ENCODE measurements around the gene CNTNAP5. TPM values are rescaled to one million over a fixed set of nuclear protein-coding genes. Genes with fewer than 3 reads are reported as not detected.

Gene CNTNAP5
- total and polyA plus RNA-seq, 4 donors = 16.7 to 63.2 (median 39.1) TPM

- Histone ChIP-seq H3K27ac (ENCODE audit: low read depth, low read length) (no peak overlapping the region), H3K4me1 (ENCODE audit: control insufficient read depth, insufficient read depth, low read length) (no peaks in the 10 kb centered on the region), H3K4me3 (ENCODE audit: low read depth, low read length) (no peak overlapping the region), H3K9me3 (ENCODE audit: control insufficient read depth, insufficient read depth, low read length) (no peaks in the 10 kb centered on the region), H3K36me3 (ENCODE audit: control insufficient read depth, insufficient read depth, low read length) (no peaks in the 10 kb centered on the region), H3K27me3 (ENCODE audit: control insufficient read depth, insufficient read depth, low read length) (no peaks in the 10 kb centered on the region)
- WGBS (ENCODE audit: insufficient coverage) = 100% methylated on average over 1 of the region's 3 CpGs
- no peak for DNase-seq (ENCODE audit: low read depth in 4 of 6, low spot score in 6 of 6)
These were observed 790.9 kb downstream of the CNTNAP5 start for GRCh38 chr2:124816007-124816406.

- no peak overlapping the region for H3K27ac ChIP-seq (ENCODE audit: low read depth, low read length)
- no peaks in the 10 kb centered on the region for H3K4me1 ChIP-seq (ENCODE audit: control insufficient read depth, insufficient read depth, low read length)
- H3K4me3 ChIP-seq (ENCODE audit: low read depth, low read length) = no peak overlapping the region
- 70% methylated on average over 2 of the region's 3 CpGs for WGBS (ENCODE audit: insufficient coverage)
- no peak for DNase-seq (ENCODE audit: low read depth in 4 of 6, low spot score in 6 of 6)
- no peaks in the 10 kb centered on the region for H3K27me3 ChIP-seq (ENCODE audit: control insufficient read depth, insufficient read depth, low read length)
- H3K9me3 ChIP-seq (ENCODE audit: control insufficient read depth, insufficient read depth, low read length) = no peaks in the 10 kb centered on the region
- no peaks in the 10 kb centered on the region for H3K36me3 ChIP-seq (ENCODE audit: control insufficient read depth, insufficient read depth, low read length)
These were observed 797.4 kb downstream of the CNTNAP5 start for GRCh38 chr2:124822516-124822915.

GRCh38 chr2:124824441-124824840, 799.4 kb downstream of the CNTNAP5 start:
- Histone ChIP-seq H3K4me1 (ENCODE audit: control insufficient read depth, insufficient read depth, low read length) (no peaks in the 10 kb centered on the region), H3K27me3 (ENCODE audit: control insufficient read depth, insufficient read depth, low read length) (no peaks in the 10 kb centered on the region), H3K4me3 (ENCODE audit: low read depth, low read length) (no peak overlapping the region), H3K9me3 (ENCODE audit: control insufficient read depth, insufficient read depth, low read length) (no peaks in the 10 kb centered on the region), H3K36me3 (ENCODE audit: control insufficient read depth, insufficient read depth, low read length) (no peaks in the 10 kb centered on the region), H3K27ac (ENCODE audit: low read depth, low read length) (no peak overlapping the region)
- WGBS (ENCODE audit: insufficient coverage) = 89% methylated on average over 1 of the region's 2 CpGs
- peak in 1 of 6 donors; percentile 11 for DNase-seq (ENCODE audit: low read depth in 4 of 6, low spot score in 6 of 6)

GRCh38 chr2:124832521-124832920, 807.4 kb downstream of the CNTNAP5 start:
- no peaks in the 10 kb centered on the region for H3K4me1 ChIP-seq (ENCODE audit: control insufficient read depth, insufficient read depth, low read length)
- no peaks in the 10 kb centered on the region for H3K27me3 ChIP-seq (ENCODE audit: control insufficient read depth, insufficient read depth, low read length)
- H3K36me3 ChIP-seq (ENCODE audit: control insufficient read depth, insufficient read depth, low read length) = no peaks in the 10 kb centered on the region
- H3K9me3 ChIP-seq (ENCODE audit: control insufficient read depth, insufficient read depth, low read length) = no peaks in the 10 kb centered on the region
- H3K4me3 ChIP-seq (ENCODE audit: low read depth, low read length) = no peak overlapping the region
- no peak for DNase-seq (ENCODE audit: low read depth in 4 of 6, low spot score in 6 of 6)
- WGBS (ENCODE audit: insufficient coverage) = no CpG with 5 or more reads among the region's 2 CpGs
- no peak overlapping the region for H3K27ac ChIP-seq (ENCODE audit: low read depth, low read length)

- peak in 1 of 6 donors; percentile 80 for DNase-seq (ENCODE audit: low read depth in 4 of 6, low spot score in 6 of 6)
- Histone ChIP-seq H3K9me3 (ENCODE audit: control insufficient read depth, insufficient read depth, low read length) (no peaks in the 10 kb centered on the region), H3K4me3 (ENCODE audit: low read depth, low read length) (no peak overlapping the region), H3K36me3 (ENCODE audit: control insufficient read depth, insufficient read depth, low read length) (no peaks in the 10 kb centered on the region), H3K27me3 (ENCODE audit: control insufficient read depth, insufficient read depth, low read length) (no peaks in the 10 kb centered on the region), H3K4me1 (ENCODE audit: control insufficient read depth, insufficient read depth, low read length) (no peaks in the 10 kb centered on the region), H3K27ac (ENCODE audit: low read depth, low read length) (no peak overlapping the region)
- 33% methylated on average over 1 of the region's 1 CpG for WGBS (ENCODE audit: insufficient coverage)
These were observed 809.2 kb downstream of the CNTNAP5 start for GRCh38 chr2:124834331-124834730.

GRCh38 chr2:124835331-124835730, 810.2 kb downstream of the CNTNAP5 start:
- 40% methylated on average over 1 of the region's 4 CpGs for WGBS (ENCODE audit: insufficient coverage)

GRCh38 chr2:124836416-124836815, 811.3 kb downstream of the CNTNAP5 start:
- H3K27ac ChIP-seq (ENCODE audit: low read depth, low read length) = no peak overlapping the region
- no peaks in the 10 kb centered on the region for H3K27me3 ChIP-seq (ENCODE audit: control insufficient read depth, insufficient read depth, low read length)
- no peak overlapping the region for H3K4me3 ChIP-seq (ENCODE audit: low read depth, low read length)
- WGBS (ENCODE audit: insufficient coverage) = no CpG with 5 or more reads among the region's 3 CpGs
- no peaks in the 10 kb centered on the region for H3K9me3 ChIP-seq (ENCODE audit: control insufficient read depth, insufficient read depth, low read length)
- no peaks in the 10 kb centered on the region for H3K36me3 ChIP-seq (ENCODE audit: control insufficient read depth, insufficient read depth, low read length)
- DNase-seq (ENCODE audit: low read depth in 4 of 6, low spot score in 6 of 6) = peak in 1 of 6 donors; percentile 4
- H3K4me1 ChIP-seq (ENCODE audit: control insufficient read depth, insufficient read depth, low read length) = no peaks in the 10 kb centered on the region

More at GRCh38 chr2:124835331-124835730, 810.2 kb downstream of the CNTNAP5 start:
- Histone ChIP-seq H3K4me3 (ENCODE audit: low read depth, low read length) (no peak overlapping the region), H3K36me3 (ENCODE audit: control insufficient read depth, insufficient read depth, low read length) (no peaks in the 10 kb centered on the region), H3K9me3 (ENCODE audit: control insufficient read depth, insufficient read depth, low read length) (no peaks in the 10 kb centered on the region), H3K27me3 (ENCODE audit: control insufficient read depth, insufficient read depth, low read length) (no peaks in the 10 kb centered on the region), H3K4me1 (ENCODE audit: control insufficient read depth, insufficient read depth, low read length) (no peaks in the 10 kb centered on the region), H3K27ac (ENCODE audit: low read depth, low read length) (no peak overlapping the region)
- no peak for DNase-seq (ENCODE audit: low read depth in 4 of 6, low spot score in 6 of 6)

- WGBS (ENCODE audit: insufficient coverage) = no CpG with 5 or more reads among the region's 2 CpGs
- Histone ChIP-seq H3K27me3 (ENCODE audit: control insufficient read depth, insufficient read depth, low read length) (no peaks in the 10 kb centered on the region), H3K4me1 (ENCODE audit: control insufficient read depth, insufficient read depth, low read length) (no peaks in the 10 kb centered on the region), H3K9me3 (ENCODE audit: control insufficient read depth, insufficient read depth, low read length) (no peaks in the 10 kb centered on the region), H3K27ac (ENCODE audit: low read depth, low read length) (no peak overlapping the region), H3K36me3 (ENCODE audit: control insufficient read depth, insufficient read depth, low read length) (no peaks in the 10 kb centered on the region), H3K4me3 (ENCODE audit: low read depth, low read length) (no peak overlapping the region)
- DNase-seq (ENCODE audit: low read depth in 4 of 6, low spot score in 6 of 6) = no peak
These were observed 812.4 kb downstream of the CNTNAP5 start for GRCh38 chr2:124837496-124837895.

GRCh38 chr2:124838406-124838805, 813.3 kb downstream of the CNTNAP5 start:
- 71% methylated on average over 1 of the region's 3 CpGs for WGBS (ENCODE audit: insufficient coverage)
- no peaks in the 10 kb centered on the region for H3K9me3 ChIP-seq (ENCODE audit: control insufficient read depth, insufficient read depth, low read length)
- H3K4me1 ChIP-seq (ENCODE audit: control insufficient read depth, insufficient read depth, low read length) = no peaks in the 10 kb centered on the region
- no peaks in the 10 kb centered on the region for H3K27me3 ChIP-seq (ENCODE audit: control insufficient read depth, insufficient read depth, low read length)
- no peak for DNase-seq (ENCODE audit: low read depth in 4 of 6, low spot score in 6 of 6)
- H3K36me3 ChIP-seq (ENCODE audit: control insufficient read depth, insufficient read depth, low read length) = no peaks in the 10 kb centered on the region
- no peak overlapping the region for H3K4me3 ChIP-seq (ENCODE audit: low read depth, low read length)
- no peak overlapping the region for H3K27ac ChIP-seq (ENCODE audit: low read depth, low read length)

GRCh38 chr2:124867247-124867646, 842.2 kb downstream of the CNTNAP5 start:
- DNase-seq (ENCODE audit: low read depth in 4 of 6, low spot score in 6 of 6) = no peak
- Histone ChIP-seq H3K27ac (ENCODE audit: low read depth, low read length) (no peak overlapping the region), H3K36me3 (ENCODE audit: control insufficient read depth, insufficient read depth, low read length) (peaks cover 5% of the 10 kb centered on the region), H3K9me3 (ENCODE audit: control insufficient read depth, insufficient read depth, low read length) (no peaks in the 10 kb centered on the region), H3K4me3 (ENCODE audit: low read depth, low read length) (no peak overlapping the region), H3K27me3 (ENCODE audit: control insufficient read depth, insufficient read depth, low read length) (no peaks in the 10 kb centered on the region), H3K4me1 (ENCODE audit: control insufficient read depth, insufficient read depth, low read length) (no peaks in the 10 kb centered on the region)
- 94% methylated on average over 2 of the region's 3 CpGs for WGBS (ENCODE audit: insufficient coverage)
